CD4-positive, alpha-beta T cell (primary cell): ENCODE data around the gene SPECC1. TPM values are rescaled to one million over a fixed set of nuclear protein-coding genes. Genes with fewer than 3 reads are reported as not detected.
A peak's percentile ranks its signal among the peaks of the same experiment; 100 is the strongest.

Source experiments
- ATAC-seq: fragments of 200-7000 bp; cut with Tn5 transposase; one replicate; pipeline ENCODE4 v1.10.0; 2022; ENCODE audit warnings: mild to moderate bottlenecking; ENCODE audit not compliant: poor library complexity
- CTCF ChIA-PET: fragments of 350-600 bp; sonication (Branson Sonifier 250); formaldehyde crosslinking; loops from one replicate; lab custom pipeline; 2021; ENCODE audit warnings: antibody characterized with exemption, inconsistent platforms; lab: Charles Lee
- POLR2A ChIA-PET: fragments of 350-600 bp; sonication (Branson Sonifier 250); formaldehyde crosslinking; loops from one replicate; lab custom pipeline; 2021; ENCODE audit warnings: antibody characterized with exemption, inconsistent platforms; lab: Charles Lee
- DNase-seq, 14 experiments: peaks; one replicate each; pipeline ENCODE4 v3.0.0-alpha.2; 2013 to 2020; ENCODE audit warnings: mixed read lengths in 2 of 14
- H3K27ac ChIP-seq, 2 donors: one replicate each; pipeline versions ENCODE4 v1.5.1 to v1.7.0; 2013; ENCODE audit warnings: low read length in 2 of 2, low read depth in 1 of 2, mild to moderate bottlenecking in 1 of 2
- H3K27me3 ChIP-seq, 2 experiments: 1 replicate in 1 of 2; 2 replicates in 1 of 2; pipeline versions ENCODE4 v1.6.1 to v1.7.0; 2013; ENCODE audit warnings: low read length in 2 of 2, control low read depth in 1 of 2, mild to moderate bottlenecking in 1 of 2, moderate library complexity in 1 of 2; ENCODE audit not compliant: insufficient read depth in 2 of 2, control insufficient read depth in 1 of 2
- H3K36me3 ChIP-seq: one replicate; pipeline ENCODE4 v1.6.1; 2013; ENCODE audit warnings: low read length, control low read depth; ENCODE audit not compliant: insufficient read depth
- H3K4me1 ChIP-seq: one replicate; pipeline ENCODE4 v1.6.1; 2013; ENCODE audit warnings: low read length, control low read depth; ENCODE audit not compliant: insufficient read depth
- H3K4me3 ChIP-seq: one replicate; pipeline ENCODE4 v1.5.1; 2013; ENCODE audit warnings: mild to moderate bottlenecking, low read length, moderate library complexity
- H3K9me3 ChIP-seq, 2 experiments: 1 replicate in 1 of 2; 2 replicates in 1 of 2; pipeline versions ENCODE4 v1.6.1 to v1.7.0; 2013; ENCODE audit warnings: low read length in 2 of 2, mild to moderate bottlenecking in 2 of 2, control low read depth in 1 of 2, moderate library complexity in 1 of 2; ENCODE audit not compliant: control insufficient read depth in 1 of 2, insufficient read depth in 1 of 2
- H3K27ac Mint-ChIP-seq: one replicate; pipeline ENCODE4 v1.8.0; 2020; ENCODE audit warnings: mixed read lengths
- H3K27me3 Mint-ChIP-seq: one replicate; pipeline ENCODE4 v1.8.0; 2021; ENCODE audit warnings: mixed read lengths
- H3K36me3 Mint-ChIP-seq: one replicate; pipeline ENCODE4 v1.8.0; 2021; ENCODE audit warnings: low read depth, mixed read lengths
- H3K4me1 Mint-ChIP-seq: one replicate; pipeline ENCODE4 v1.8.0; 2021; ENCODE audit warnings: low read depth, mixed read lengths
- H3K4me3 Mint-ChIP-seq: one replicate; pipeline ENCODE4 v1.8.0; 2020; ENCODE audit warnings: mild to moderate bottlenecking, mixed read lengths
- H3K9me3 Mint-ChIP-seq: one replicate; pipeline ENCODE4 v1.8.0; 2020; ENCODE audit warnings: mixed read lengths
- intact Hi-C, 2 experiments: fragments of 100-400 bp; cut with DNase I in 1 of 2; cut with micrococcal nuclease in 1 of 2; formaldehyde crosslinking; loops; one replicate each; pipeline versions ENCODE4 v1.15.1 to v1.9.0; 2023 to 2025; cut with DNase I, micrococcal nuclease
- total RNA-seq, 174 experiments: library from RNA in 2 of 174; stranded (reverse) in 2 of 174; gene quantifications; one replicate each; pipeline ENCODE4 v1.2.3 and lab custom pipeline; 2021 to 2026
- TF ChIP-seq, protein P1 (sequence below): fragments of 200-600 bp; IDR thresholded peaks from one replicate; pipeline ENCODE4 v1.8.0; 2022; ENCODE audit warnings: antibody characterized with exemption, mild to moderate bottlenecking

SPECC1 gene
- total RNA-seq, 2 experiments from 2014 or later, result 4.3 to 4.4 TPM

- DNase-seq, result no peak
- ATAC-seq, result no peak
- Histone ChIP-seq H3K4me1 (peaks cover 9% of the 10 kb centered on the region), H3K27ac (no peak overlapping the region), H3K36me3 (no peaks in the 10 kb centered on the region), H3K4me3 (no peak overlapping the region), H3K27me3 (no peaks in the 10 kb centered on the region), H3K9me3 (no peaks in the 10 kb centered on the region)
- ChIA-PET CTCF (no interaction called here), POLR2A (no interaction called here)
- H3K27ac Mint-ChIP-seq, result no peak overlapping the region
- peaks cover 48% of the 10 kb centered on the region for H3K4me1 Mint-ChIP-seq
- H3K36me3 Mint-ChIP-seq, result no peaks in the 10 kb centered on the region
- no peaks in the 10 kb centered on the region for H3K27me3 Mint-ChIP-seq
- intact Hi-C loops, result no loop called here
- TF ChIP-seq, protein P1, sequence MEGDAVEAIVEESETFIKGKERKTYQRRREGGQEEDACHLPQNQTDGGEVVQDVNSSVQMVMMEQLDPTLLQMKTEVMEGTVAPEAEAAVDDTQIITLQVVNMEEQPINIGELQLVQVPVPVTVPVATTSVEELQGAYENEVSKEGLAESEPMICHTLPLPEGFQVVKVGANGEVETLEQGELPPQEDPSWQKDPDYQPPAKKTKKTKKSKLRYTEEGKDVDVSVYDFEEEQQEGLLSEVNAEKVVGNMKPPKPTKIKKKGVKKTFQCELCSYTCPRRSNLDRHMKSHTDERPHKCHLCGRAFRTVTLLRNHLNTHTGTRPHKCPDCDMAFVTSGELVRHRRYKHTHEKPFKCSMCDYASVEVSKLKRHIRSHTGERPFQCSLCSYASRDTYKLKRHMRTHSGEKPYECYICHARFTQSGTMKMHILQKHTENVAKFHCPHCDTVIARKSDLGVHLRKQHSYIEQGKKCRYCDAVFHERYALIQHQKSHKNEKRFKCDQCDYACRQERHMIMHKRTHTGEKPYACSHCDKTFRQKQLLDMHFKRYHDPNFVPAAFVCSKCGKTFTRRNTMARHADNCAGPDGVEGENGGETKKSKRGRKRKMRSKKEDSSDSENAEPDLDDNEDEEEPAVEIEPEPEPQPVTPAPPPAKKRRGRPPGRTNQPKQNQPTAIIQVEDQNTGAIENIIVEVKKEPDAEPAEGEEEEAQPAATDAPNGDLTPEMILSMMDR, result no peak
- H3K4me3 Mint-ChIP-seq, result no peak overlapping the region
- no peaks in the 10 kb centered on the region for H3K9me3 Mint-ChIP-seq
Measured at GRCh38 chr17:20243524-20243923, 234.4 kb downstream of the SPECC1 start.

- CTCF ChIA-PET, result no interaction called here
- Mint-ChIP-seq H3K36me3 (no peaks in the 10 kb centered on the region), H3K9me3 (peaks cover under 1% of the 10 kb centered on the region), H3K27ac (no peak overlapping the region), H3K4me3 (no peak overlapping the region), H3K4me1 (peaks cover 51% of the 10 kb centered on the region), H3K27me3 (no peaks in the 10 kb centered on the region)
- TF ChIP-seq, protein P1, result no peak
- DNase-seq (no peak), ATAC-seq (no peak)
- POLR2A ChIA-PET, result interaction anchor here (3.5 kb wide), 1 partner anchor 10 kb away, joined by 13 read pairs; no protein-coding TSS in a partner anchor
- Histone ChIP-seq H3K27me3 (no peaks in the 10 kb centered on the region), H3K4me3 (no peak overlapping the region), H3K9me3 (peaks cover 0 to 5% of the 10 kb centered on the region in 2 experiments), H3K36me3 (no peaks in the 10 kb centered on the region), H3K27ac (no peak overlapping the region), H3K4me1 (peaks cover 9% of the 10 kb centered on the region)
- intact Hi-C loops, result no loop called here
Measured at GRCh38 chr17:20244671-20245070, 235.5 kb downstream of the SPECC1 start.

DNA sequence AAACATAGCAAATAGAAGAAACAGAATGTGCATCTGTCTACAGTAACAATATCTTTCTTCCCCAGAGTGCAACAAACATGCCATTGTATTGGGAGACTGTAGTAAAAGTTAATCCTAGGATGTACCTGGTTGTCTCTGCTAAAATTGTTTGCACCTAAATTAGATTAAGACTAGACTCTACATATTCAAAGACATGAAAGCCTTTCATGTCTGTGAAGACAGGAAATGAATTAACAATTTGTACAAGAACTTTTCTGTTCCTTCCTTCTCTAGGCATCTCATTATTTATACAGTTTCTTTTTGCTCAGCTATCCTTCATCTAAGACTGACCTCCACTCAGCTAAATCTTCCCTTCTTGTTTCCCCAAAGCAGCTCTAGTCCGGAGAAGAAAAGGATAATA lies 237.5 kb downstream of the SPECC1 start:
- Mint-ChIP-seq H3K9me3 (peaks cover 3% of the 10 kb centered on the region), H3K27ac (peak overlapping the region; percentile 68), H3K4me1 (peaks cover 55% of the 10 kb centered on the region), H3K36me3 (no peaks in the 10 kb centered on the region), H3K4me3 (peak overlapping the region; percentile 68), H3K27me3 (no peaks in the 10 kb centered on the region)
- CTCF ChIA-PET, result no interaction called here
- Histone ChIP-seq H3K9me3 (peaks cover 0 to 5% of the 10 kb centered on the region in 2 experiments), H3K27me3 (no peaks in the 10 kb centered on the region), H3K4me3 (no peak overlapping the region), H3K27ac (no peak overlapping the region), H3K36me3 (no peaks in the 10 kb centered on the region), H3K4me1 (peaks cover 9% of the 10 kb centered on the region)
- intact Hi-C loops, result no loop called here
- no peak for DNase-seq
- peak; percentile 67 for ATAC-seq
- POLR2A ChIA-PET, result interaction anchor here (0.7 to 3.5 kb wide), 4 partner anchors 12 to 29 kb away, joined by 3 to 13 read pairs (median 6); no protein-coding TSS in a partner anchor
- TF ChIP-seq, protein P1, result no peak
